ENCODE data around the gene JUND. TPM values are rescaled to one million over a fixed set of nuclear protein-coding genes. Genes with fewer than 3 reads are reported as not detected.

JUND gene
- polyA plus RNA-seq, 2 of the 4 experiments (the other 2 are of a cell fraction), result 65.1 to 68.9 TPM

DNA sequence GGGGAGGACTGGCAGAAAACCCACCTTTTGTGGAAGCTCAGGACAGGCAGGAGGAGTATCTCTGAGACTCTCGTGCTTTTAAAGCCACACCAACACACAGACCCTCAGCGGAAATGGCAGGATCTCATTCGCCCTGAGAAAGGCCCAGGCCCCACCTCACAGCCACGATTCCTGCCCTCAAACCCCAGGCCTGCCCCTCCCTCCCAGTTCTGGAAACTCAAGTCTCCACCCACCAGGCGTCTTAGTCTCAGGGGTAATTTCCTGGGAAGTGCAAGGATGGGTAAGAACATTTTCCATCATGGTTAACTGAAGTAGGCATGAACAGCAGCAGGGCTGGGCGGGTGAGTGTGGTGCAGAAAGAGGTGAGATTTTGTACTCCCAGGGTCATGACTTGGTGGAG, 47.2 kb downstream of the JUND start (continued):
- TF ChIP-seq BHLHE40 (IDR thresholded peaks at IDR 0.05; ENCODE audit: low read depth, low read length), result no peak

DNA sequence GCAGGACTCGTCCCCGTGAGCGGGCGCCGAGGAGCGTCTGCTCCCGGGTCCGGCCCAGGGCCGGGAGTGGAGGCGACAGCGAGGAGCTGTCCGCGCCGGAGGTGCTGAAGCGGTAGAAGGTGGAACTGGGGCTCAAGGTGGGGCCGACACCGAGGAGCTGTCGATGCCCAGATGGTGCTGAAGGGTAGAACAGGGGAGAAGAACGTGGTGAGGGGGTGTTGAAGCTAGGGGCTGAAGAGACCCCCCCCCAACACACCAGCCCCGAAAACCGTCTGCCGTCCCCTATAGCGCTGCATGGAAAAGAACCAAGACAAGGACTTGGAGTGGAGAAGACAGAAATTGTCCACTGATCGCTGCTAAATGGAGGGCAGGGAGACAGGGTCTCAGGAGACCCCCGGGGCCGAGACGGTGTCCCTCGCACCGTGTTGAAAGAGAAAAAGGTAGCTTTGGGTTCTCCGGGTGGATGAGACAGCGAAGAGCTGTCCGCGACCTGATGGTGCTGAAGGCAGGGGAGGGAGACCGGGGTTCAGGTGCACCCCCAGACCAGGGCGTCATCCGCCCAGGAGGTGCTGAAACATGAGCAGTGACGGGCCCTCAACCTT, 48.1 kb downstream of the JUND start:
- H3K4me3 ChIP-seq, result no peak overlapping the region
- peak overlapping the region; percentile 72 for H3K4me2 ChIP-seq
- TF ChIP-seq HOXB5 (CRISPR knock-in tag; IDR thresholded peaks at IDR 0.05) (0 out of 2 replicates have a peak, but pooled peaks have one; percentile 50), KDM5A (IDR thresholded peaks at IDR 0.05) (no peak), EHMT2 (IDR thresholded peaks at IDR 0.05; ENCODE audit: low read depth) (peak; percentile 97; the same call in 1 of the 2 replicates)
- TF ChIP-seq, protein P1, sequence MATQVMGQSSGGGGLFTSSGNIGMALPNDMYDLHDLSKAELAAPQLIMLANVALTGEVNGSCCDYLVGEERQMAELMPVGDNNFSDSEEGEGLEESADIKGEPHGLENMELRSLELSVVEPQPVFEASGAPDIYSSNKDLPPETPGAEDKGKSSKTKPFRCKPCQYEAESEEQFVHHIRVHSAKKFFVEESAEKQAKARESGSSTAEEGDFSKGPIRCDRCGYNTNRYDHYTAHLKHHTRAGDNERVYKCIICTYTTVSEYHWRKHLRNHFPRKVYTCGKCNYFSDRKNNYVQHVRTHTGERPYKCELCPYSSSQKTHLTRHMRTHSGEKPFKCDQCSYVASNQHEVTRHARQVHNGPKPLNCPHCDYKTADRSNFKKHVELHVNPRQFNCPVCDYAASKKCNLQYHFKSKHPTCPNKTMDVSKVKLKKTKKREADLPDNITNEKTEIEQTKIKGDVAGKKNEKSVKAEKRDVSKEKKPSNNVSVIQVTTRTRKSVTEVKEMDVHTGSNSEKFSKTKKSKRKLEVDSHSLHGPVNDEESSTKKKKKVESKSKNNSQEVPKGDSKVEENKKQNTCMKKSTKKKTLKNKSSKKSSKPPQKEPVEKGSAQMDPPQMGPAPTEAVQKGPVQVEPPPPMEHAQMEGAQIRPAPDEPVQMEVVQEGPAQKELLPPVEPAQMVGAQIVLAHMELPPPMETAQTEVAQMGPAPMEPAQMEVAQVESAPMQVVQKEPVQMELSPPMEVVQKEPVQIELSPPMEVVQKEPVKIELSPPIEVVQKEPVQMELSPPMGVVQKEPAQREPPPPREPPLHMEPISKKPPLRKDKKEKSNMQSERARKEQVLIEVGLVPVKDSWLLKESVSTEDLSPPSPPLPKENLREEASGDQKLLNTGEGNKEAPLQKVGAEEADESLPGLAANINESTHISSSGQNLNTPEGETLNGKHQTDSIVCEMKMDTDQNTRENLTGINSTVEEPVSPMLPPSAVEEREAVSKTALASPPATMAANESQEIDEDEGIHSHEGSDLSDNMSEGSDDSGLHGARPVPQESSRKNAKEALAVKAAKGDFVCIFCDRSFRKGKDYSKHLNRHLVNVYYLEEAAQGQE (IDR thresholded peaks at IDR 0.05), result peak; percentile 97
- ATAC-seq, result peak; percentile 66 to 72; a peak in 5 of 6 replicates
- ChIA-PET POLR2A (interaction anchor here (1.3 kb wide), 1 partner anchor 48 kb away, joined by 3 read pairs; no protein-coding TSS in a partner anchor), CTCF (interaction anchor here (0.5 to 4.7 kb wide), 7 partner anchors 12 to 658 kb away, joined by 3 to 34 read pairs (median 4); no protein-coding TSS in a partner anchor)
- WGBS (ENCODE audit: missing lambda C conversion rate), result 29% methylated on average over 28 of the region's 37 CpGs
- FAIRE-seq, result no peak
- peaks cover 20% of the 10 kb centered on the region for H3K4me1 ChIP-seq
- DNase-seq (ENCODE audit: low read depth in 1 of 2, low spot score in 1 of 2), result peak; percentile 50 to 69
- H3K27ac ChIP-seq, result no peak overlapping the region
- H3K9me3 ChIP-seq, result no peaks in the 10 kb centered on the region

DNA sequence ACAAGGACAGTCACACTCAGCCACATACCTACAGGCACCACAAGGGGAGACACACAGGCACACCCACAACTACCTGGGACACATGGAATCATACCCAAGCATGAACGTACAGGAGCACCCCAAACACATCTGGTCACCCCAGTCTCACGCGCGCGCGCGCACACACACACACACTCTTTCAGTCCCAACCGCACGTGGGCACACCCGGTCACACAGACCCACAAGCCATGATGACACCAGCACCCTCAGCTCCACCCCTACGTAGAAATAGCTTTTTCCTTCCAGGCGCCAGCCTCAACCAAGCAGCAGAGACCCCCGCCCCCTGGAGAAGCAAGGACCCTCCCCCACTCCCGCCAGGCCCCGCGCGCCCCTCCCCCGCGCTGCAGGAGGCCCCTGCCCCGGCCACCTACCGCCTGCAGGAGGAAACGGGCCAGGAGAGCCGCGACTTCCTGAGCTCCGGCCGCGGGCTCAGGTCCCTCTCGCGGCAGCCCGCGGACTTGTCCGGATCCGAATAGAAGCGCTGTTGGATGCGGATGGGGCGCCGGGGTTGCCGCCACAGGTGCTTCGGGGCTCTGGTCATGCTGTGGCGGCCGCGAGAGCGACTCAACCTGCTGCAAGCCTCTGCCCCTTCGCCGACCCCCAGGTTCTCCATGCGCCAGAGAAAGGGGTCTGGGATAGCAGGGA, 48.7 kb downstream of the JUND start:
- ChIA-PET CTCF (interaction anchor here (0.5 to 4.7 kb wide), 7 partner anchors 9 to 658 kb away, joined by 3 to 34 read pairs (median 4); no protein-coding TSS in a partner anchor), POLR2A (interaction anchor here (0.5 to 1.3 kb wide), 2 partner anchors 17 to 49 kb away, joined by 3 to 6 read pairs; no protein-coding TSS in a partner anchor)
- FAIRE-seq (no peak), ATAC-seq (peak; percentile 45 to 65; a peak in 4 of 6 replicates), DNase-seq (ENCODE audit: low read depth in 1 of 2, low spot score in 1 of 2) (peak in 1 of 2 experiments; percentile 58)
- Histone ChIP-seq H3K9me3 (no peaks in the 10 kb centered on the region), H3K27ac (no peak overlapping the region), H3K4me3 (no peak overlapping the region), H3K4me1 (peaks cover 20% of the 10 kb centered on the region), H3K4me2 (peak overlapping the region; percentile 72)
- TF ChIP-seq RCOR1 (IDR thresholded peaks at IDR 0.05; ENCODE audit: low read depth, low read length) (no peak), HOXB5 (CRISPR knock-in tag; IDR thresholded peaks at IDR 0.05) (no peak), GATA3 (IDR thresholded peaks at IDR 0.05; ENCODE audit: borderline replicate concordance) (no peak)
- TF ChIP-seq, protein P2, sequence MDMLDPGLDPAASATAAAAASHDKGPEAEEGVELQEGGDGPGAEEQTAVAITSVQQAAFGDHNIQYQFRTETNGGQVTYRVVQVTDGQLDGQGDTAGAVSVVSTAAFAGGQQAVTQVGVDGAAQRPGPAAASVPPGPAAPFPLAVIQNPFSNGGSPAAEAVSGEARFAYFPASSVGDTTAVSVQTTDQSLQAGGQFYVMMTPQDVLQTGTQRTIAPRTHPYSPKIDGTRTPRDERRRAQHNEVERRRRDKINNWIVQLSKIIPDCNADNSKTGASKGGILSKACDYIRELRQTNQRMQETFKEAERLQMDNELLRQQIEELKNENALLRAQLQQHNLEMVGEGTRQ (IDR thresholded peaks at IDR 0.05), result no peak
- TF ChIP-seq, protein P3, sequence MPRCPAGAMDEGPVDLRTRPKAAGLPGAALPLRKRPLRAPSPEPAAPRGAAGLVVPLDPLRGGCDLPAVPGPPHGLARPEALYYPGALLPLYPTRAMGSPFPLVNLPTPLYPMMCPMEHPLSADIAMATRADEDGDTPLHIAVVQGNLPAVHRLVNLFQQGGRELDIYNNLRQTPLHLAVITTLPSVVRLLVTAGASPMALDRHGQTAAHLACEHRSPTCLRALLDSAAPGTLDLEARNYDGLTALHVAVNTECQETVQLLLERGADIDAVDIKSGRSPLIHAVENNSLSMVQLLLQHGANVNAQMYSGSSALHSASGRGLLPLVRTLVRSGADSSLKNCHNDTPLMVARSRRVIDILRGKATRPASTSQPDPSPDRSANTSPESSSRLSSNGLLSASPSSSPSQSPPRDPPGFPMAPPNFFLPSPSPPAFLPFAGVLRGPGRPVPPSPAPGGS (IDR thresholded peaks at IDR 0.05), result no peak
- 25% methylated on average over 20 of the region's 46 CpGs for WGBS (ENCODE audit: missing lambda C conversion rate)

DNA sequence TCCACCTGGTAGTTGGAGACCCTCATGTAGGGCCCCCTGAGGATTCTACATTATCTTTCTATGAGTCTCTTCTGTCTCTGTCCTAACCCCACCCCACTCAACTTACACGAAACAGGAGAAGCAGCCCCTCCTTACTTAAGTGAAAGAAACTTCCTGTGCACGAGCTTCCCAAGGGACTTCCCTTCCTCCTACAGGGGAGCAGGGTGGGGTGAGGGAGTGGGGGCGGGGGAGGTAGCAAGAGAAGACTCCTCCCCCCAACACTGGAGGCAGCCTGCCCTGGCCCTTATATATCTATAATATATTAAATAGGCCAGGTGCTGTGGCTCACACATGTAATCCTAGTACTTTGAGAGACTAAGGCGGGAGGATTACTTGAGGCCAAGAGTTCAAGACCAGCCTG, 49.6 kb downstream of the JUND start:
- ATAC-seq (0 out of 6 replicates have a peak, but pooled peaks of 1 of the 2 experiments have one; percentile 8), FAIRE-seq (no peak), DNase-seq (ENCODE audit: low read depth in 1 of 2, low spot score in 1 of 2) (no peak)
- H3K4me1 ChIP-seq, result peaks cover 20% of the 10 kb centered on the region
- H3K4me3 ChIP-seq, result no peak overlapping the region
- no peak for TF ChIP-seq SREBF2 (IDR thresholded peaks at IDR 0.05)
- no peak for TF ChIP-seq ZFP36 (IDR thresholded peaks at IDR 0.05; ENCODE audit: borderline replicate concordance, partially characterized antibody)
- no peak for TF ChIP-seq HEYL (CRISPR knock-in tag; IDR thresholded peaks at IDR 0.05)
- no peak for TF ChIP-seq MYC (IDR thresholded peaks at IDR 0.05; ENCODE audit: borderline replicate concordance, low read length)
- TF ChIP-seq RCOR1 (IDR thresholded peaks at IDR 0.05; ENCODE audit: low read depth, low read length), result no peak
- no peak for TF ChIP-seq MAFK (IDR thresholded peaks at IDR 0.05; ENCODE audit: partially characterized antibody)
- TF ChIP-seq TP53 (CRISPR knock-in tag; IDR thresholded peaks at IDR 0.05), result no peak
- TF ChIP-seq CHD4 (IDR thresholded peaks at IDR 0.05; ENCODE audit: borderline replicate concordance), result no peak
- no peak overlapping the region for H3K27ac ChIP-seq
- POLR2A ChIA-PET, result interaction anchor here (0.9 kb wide), 2 partner anchors 8 to 50 kb away, joined by 4 to 6 read pairs; partner anchors contain the start of gene JUND
- WGBS (ENCODE audit: missing lambda C conversion rate), result 12% methylated on average over 3 of the region's 4 CpGs
- CTCF ChIA-PET, result interaction anchor here (1.5 to 4.7 kb wide), 4 partner anchors 10 to 95 kb away, joined by 4 to 34 read pairs (median 6); no protein-coding TSS in a partner anchor
- H3K4me2 ChIP-seq, result peak overlapping the region; percentile 53; the same call in 2 of the 3 replicates
- no peaks in the 10 kb centered on the region for H3K9me3 ChIP-seq

All from A549 (cell line).